DND-41 (cell line): ENCODE data around the gene PEMT.

Experiments used
- CTCF ChIP-seq: IDR thresholded peaks from 2 replicates; pipeline ENCODE4 v1.5.1; 2012; ENCODE audit warnings: borderline replicate concordance, low read length, moderate library complexity, mild to moderate bottlenecking; ENCODE audit not compliant: poor library complexity, severe bottlenecking; ENCODE audit errors: extremely low read depth
- EZH2 ChIP-seq: IDR thresholded peaks from 3 replicates; pipeline ENCODE4 v1.6.1; 2012; ENCODE audit warnings: borderline replicate concordance, low read depth, mild to moderate bottlenecking, moderate library complexity, low read length, inconsistent platforms; ENCODE audit not compliant: severe bottlenecking

- no peak for TF ChIP-seq CTCF
- TF ChIP-seq EZH2, result no peak
Observed at GRCh38 chr17:17503566-17504130, 87.9 kb downstream of the PEMT start.
